ENCODE measurements around the gene TAF1C.

- TF ChIP-seq GATA3 (IDR thresholded peaks at IDR 0.05; ENCODE audit: low read depth, low read length) (no peak), GATA2 (IDR thresholded peaks at IDR 0.05; ENCODE audit: low read depth, low read length) (no peak)
These were observed 33.1 kb downstream of the TAF1C start for GRCh38 chr16:84153660-84154214.
